ENCODE data around the gene GMEB1. TPM values are rescaled to one million over a fixed set of nuclear protein-coding genes. Genes with fewer than 3 reads are reported as not detected.

Gene GMEB1
- total and polyA plus RNA-seq, 2 experiments from 2014 or later, result 13.3 to 20.2 TPM

GRCh38 chr1:28675924-28676257 lies 7.3 kb downstream of the GMEB1 start (continued):
- no peak for TF ChIP-seq REST (IDR thresholded peaks at IDR 0.05; ENCODE audit: unreplicated experiment)

GRCh38 chr1:28680151-28680550 lies 11.6 kb downstream of the GMEB1 start:
- H3K9me2 ChIP-seq (ENCODE audit: insufficient read depth), result no peaks in the 10 kb centered on the region
- no peak overlapping the region for H3K4me2 ChIP-seq
- Mint-ChIP-seq H3K4me1 (no peaks in the 10 kb centered on the region; the same call in 1 of the 3 replicates), H3K36me3 (ENCODE audit: low read depth) (peaks cover 16% of the 10 kb centered on the region), H3K27me3 (ENCODE audit: insufficient read depth, low read depth, poor library complexity) (peaks cover 5% of the 10 kb centered on the region), H3K9me3 (no peaks in the 10 kb centered on the region), H3K27ac (no peak overlapping the region), H3K4me3 (no peak overlapping the region)
- no peaks in the 10 kb centered on the region for H3K27me3 ChIP-seq (ENCODE audit: insufficient read depth)
- ATAC-seq (no peak), DNase-seq (ENCODE audit: low spot score) (no peak)
- no peak overlapping the region for H2AFZ ChIP-seq
- peaks cover 5% of the 10 kb centered on the region; the same call in 1 of the 2 replicates for H3F3A ChIP-seq (replicated peaks; ENCODE audit: low read depth)
- H3K4me1 ChIP-seq (ENCODE audit: insufficient read depth), result no peaks in the 10 kb centered on the region
- TF ChIP-seq CTCF (conservative IDR thresholded peaks at IDR 0.05; ENCODE audit: low read depth in 2 of 2), result no peak
- TF ChIP-seq REST (IDR thresholded peaks at IDR 0.05; ENCODE audit: unreplicated experiment), result no peak
- no peak for TF ChIP-seq EZH2 (IDR thresholded peaks at IDR 0.05; ENCODE audit: low read depth, unreplicated experiment)
- no peak for TF ChIP-seq ZNF331 (CRISPR knock-in tag; IDR thresholded peaks at IDR 0.05; ENCODE audit: low read depth)
- TF ChIP-seq ZNF114 (CRISPR knock-in tag; IDR thresholded peaks at IDR 0.05), result no peak
- TF ChIP-seq ZNF462 (CRISPR knock-in tag; IDR thresholded peaks at IDR 0.05), result no peak
- TF ChIP-seq ETS1 (IDR thresholded peaks at IDR 0.05), result no peak
- no peak for TF ChIP-seq NANOG (IDR thresholded peaks at IDR 0.05; ENCODE audit: borderline replicate concordance)
- no peaks in the 10 kb centered on the region for H4K20me1 ChIP-seq (replicated peaks; ENCODE audit: insufficient read depth)
- H3K79me2 ChIP-seq (replicated peaks; ENCODE audit: insufficient read depth), result peaks cover 23% of the 10 kb centered on the region
- H3K27ac ChIP-seq (ENCODE audit: low read depth), result no peak overlapping the region
- H3K36me3 ChIP-seq (ENCODE audit: insufficient read depth), result peaks cover 2% of the 10 kb centered on the region; the same call in 1 of the 2 replicates
- no peak overlapping the region for H3K4me3 ChIP-seq

Measured in GM23338 (cell line).